ENCODE measurements around the gene MYBPC1. TPM values are rescaled to one million over a fixed set of nuclear protein-coding genes. Genes with fewer than 3 reads are reported as not detected.
A peak's percentile ranks its signal among the peaks of the same experiment; 100 is the strongest.

Gene MYBPC1
- total and polyA plus RNA-seq, 9 of the 15 experiments (the other 6 are each of a cell fraction or from before 2014, with no cell fraction given), result not detected

DNA sequence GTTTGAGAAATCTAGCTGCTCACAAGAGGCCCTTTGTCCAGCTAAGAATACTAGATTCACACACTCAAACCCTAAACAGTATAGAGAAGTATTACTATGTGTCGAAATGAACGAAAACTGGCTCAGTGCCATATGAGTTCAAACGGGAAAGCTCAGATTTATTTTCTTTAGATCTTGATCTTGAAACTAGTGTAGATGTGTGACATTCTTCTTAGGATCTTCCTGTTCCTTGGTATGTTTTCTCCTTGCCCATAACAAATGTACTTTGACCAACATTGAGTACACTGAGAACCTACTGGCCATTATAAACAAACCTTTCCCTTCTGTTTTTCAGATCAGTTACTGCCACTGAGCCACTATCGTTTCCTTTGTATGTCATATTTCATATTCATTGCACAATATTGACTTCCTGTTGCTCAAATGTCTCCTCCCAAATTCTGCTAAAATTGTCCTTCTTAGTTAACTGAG lies 21.3 kb downstream of the MYBPC1 start:
- ChIA-PET CTCF (ENCODE audit: low intra/inter-chr PET ratio) (no interaction called here), POLR2A (no interaction called here)
- intact Hi-C loops (cut with micrococcal nuclease), result no loop called here
- Histone ChIP-seq H3K4me1 (replicated peaks in 1 of 2; ENCODE audit: control insufficient read depth in 2 of 2, insufficient read depth in 2 of 2, low read length in 2 of 2) (peaks cover 0 to 3% of the 10 kb centered on the region in 2 experiments; a peak in 1 of 5 replicates), H3K27me3 (ENCODE audit: control insufficient read depth in 2 of 2, insufficient read depth in 2 of 2, low read length in 2 of 2) (peaks cover 0 to 8% of the 10 kb centered on the region in 2 experiments; a peak in 1 of 5 replicates), H2AFZ (ENCODE audit: low read depth, low read length) (no peak overlapping the region), H3K9me1 (ENCODE audit: control insufficient read depth, insufficient read depth, low read length) (no peaks in the 10 kb centered on the region), H4K20me1 (replicated peaks; ENCODE audit: control insufficient read depth, insufficient read depth, low read length) (no peaks in the 10 kb centered on the region), H3K27ac (ENCODE audit: extremely low read depth, low read depth, low read length) (no peak overlapping the region), H3K9me3 (replicated peaks; ENCODE audit: control insufficient read depth, insufficient read depth, low read depth, low read length) (no peaks in the 10 kb centered on the region), H3K4me2 (ENCODE audit: insufficient read depth, low read length) (no peak overlapping the region), H3K36me3 (ENCODE audit: control insufficient read depth, insufficient read depth, low read length) (no peaks in the 10 kb centered on the region), H3K79me2 (ENCODE audit: control insufficient read depth, insufficient read depth, low read length) (no peaks in the 10 kb centered on the region), H3K4me3 (no peak overlapping the region), H3K9ac (ENCODE audit: insufficient read depth in 1 of 2, low read depth in 2 of 2, low read length in 2 of 2) (no peak overlapping the region)
- ATAC-seq, result no peak
- TF ChIP-seq GABPA (tag; conservative IDR thresholded peaks at IDR 0.05; ENCODE audit: low read depth) (peak; percentile 62), KDM1A (IDR thresholded peaks at IDR 0.05) (peak in 1 of 2 experiments; percentile 9; a peak in 1 of 4 replicates), CEBPG (CRISPR knock-in tag; IDR thresholded peaks at IDR 0.05) (no peak), CEBPG (tag; conservative IDR thresholded peaks at IDR 0.05 in 1 of 2, IDR thresholded peaks at IDR 0.05 in 1 of 2) (peak; percentile 96 to 99), GTF2B (IDR thresholded peaks at IDR 0.05; ENCODE audit: extremely low read depth, insufficient read length) (no peak), ZNF263 (CRISPR knock-in tag; IDR thresholded peaks at IDR 0.05; ENCODE audit: borderline replicate concordance) (no peak), NFIX (CRISPR knock-in tag; IDR thresholded peaks at IDR 0.05; ENCODE audit: low read depth) (peak; percentile 46; the same call in 1 of the 2 replicates), E2F6 (IDR thresholded peaks at IDR 0.05; ENCODE audit: borderline replicate concordance in 1 of 2, extremely low read depth in 1 of 2, insufficient read depth in 1 of 2, insufficient read length in 1 of 2, low read depth in 1 of 2, low read length in 1 of 2, poor library complexity in 1 of 2, severe bottlenecking in 1 of 2) (no peak), MEIS2 (IDR thresholded peaks at IDR 0.05; ENCODE audit: partially characterized antibody) (peak; percentile 62), CEBPB (tag; IDR thresholded peaks at IDR 0.05) (peak; percentile 97), NFIC (IDR thresholded peaks at IDR 0.05) (peak; percentile 77), TRIM24 (IDR thresholded peaks at IDR 0.05) (peak; percentile 26 to 37; a peak in 1 of 4 replicates), ETV1 (tag; conservative IDR thresholded peaks at IDR 0.05; ENCODE audit: low read depth) (peak; percentile 76), PBX2 (CRISPR knock-in tag; IDR thresholded peaks at IDR 0.05; ENCODE audit: low read depth) (no peak), PBX2 (tag; conservative IDR thresholded peaks at IDR 0.05; ENCODE audit: low read depth) (peak; percentile 74)
- TF ChIP-seq, protein P1, sequence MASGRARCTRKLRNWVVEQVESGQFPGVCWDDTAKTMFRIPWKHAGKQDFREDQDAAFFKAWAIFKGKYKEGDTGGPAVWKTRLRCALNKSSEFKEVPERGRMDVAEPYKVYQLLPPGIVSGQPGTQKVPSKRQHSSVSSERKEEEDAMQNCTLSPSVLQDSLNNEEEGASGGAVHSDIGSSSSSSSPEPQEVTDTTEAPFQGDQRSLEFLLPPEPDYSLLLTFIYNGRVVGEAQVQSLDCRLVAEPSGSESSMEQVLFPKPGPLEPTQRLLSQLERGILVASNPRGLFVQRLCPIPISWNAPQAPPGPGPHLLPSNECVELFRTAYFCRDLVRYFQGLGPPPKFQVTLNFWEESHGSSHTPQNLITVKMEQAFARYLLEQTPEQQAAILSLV (tag; IDR thresholded peaks at IDR 0.05), result peak; percentile 67; the same call in 1 of the 2 replicates
- WGBS (ENCODE audit: insufficient coverage, low coverage, missing lambda C conversion rate), result 0% methylated on average over 4 of the region's 4 CpGs
- BruUV-seq (replicated peaks), result no TSS peak
- DNase-seq (ENCODE audit: extremely low read depth in 1 of 4, low spot score in 3 of 4), result no peak
- in situ Hi-C loops (cut with MboI), result no loop called here
- no peak for FAIRE-seq

Data from K562 (cell line).